Tibial artery (tissue), 4 donors: ENCODE measurements around the gene SRRM5.

Experiments used
- DNase-seq, 2 donors: peaks; one replicate each; pipeline ENCODE4 v3.0.0-alpha.2; 2019
- H3K27ac ChIP-seq, 2 donors: fragments of 200-600 bp; sonication (generic) in 1 of 2; 1 replicate in 1 of 2; 2 replicates in 1 of 2; pipeline ENCODE4 v1.5.1; 2018 to 2019; ENCODE audit warnings: mild to moderate bottlenecking in 1 of 2
- H3K27me3 ChIP-seq, 2 donors: fragments of 200-600 bp; sonication (generic) in 1 of 2; one replicate each; pipeline versions ENCODE4 v1.5.1 to v1.6.0; 2016 to 2019
- H3K36me3 ChIP-seq, 3 donors: fragments of 200-600 bp; sonication (generic) in 2 of 3; one replicate each; pipeline ENCODE4 v1.5.1; 2016 to 2019; ENCODE audit warnings: mild to moderate bottlenecking in 2 of 3
- H3K4me1 ChIP-seq, 4 donors: fragments of 200-600 bp; sonication (generic) in 2 of 4; 1 replicate in 3 of 4; 2 replicates in 1 of 4; pipeline ENCODE4 v1.5.1; 2016 to 2019
- H3K4me3 ChIP-seq, 2 donors: fragments of 200-600 bp; sonication (generic) in 1 of 2; 1 replicate in 1 of 2; 2 replicates in 1 of 2; pipeline ENCODE4 v1.5.1; 2018 to 2019; ENCODE audit warnings: mild to moderate bottlenecking in 2 of 2
- H3K9me3 ChIP-seq, 3 donors: fragments of 200-600 bp; sonication (generic) in 1 of 3; one replicate each; pipeline ENCODE4 v1.5.1; 2016 to 2019
- intact Hi-C: fragments of 100-400 bp; cut with DNase I; formaldehyde crosslinking; loops from one replicate; pipeline ENCODE4 v1.15.0; 2023; ENCODE audit warnings: low total_unique reads
- TF ChIP-seq, protein P1 (sequence below), 2 experiments: fragments of 200-600 bp in 1 of 2; fragments of 450-650 bp in 1 of 2; IDR thresholded peaks; one replicate each; pipeline ENCODE4 v1.5.1; 2017 to 2019; ENCODE audit warnings: antibody characterized with exemption in 2 of 2, mild to moderate bottlenecking in 1 of 2, moderate library complexity in 1 of 2

The SRRM5 gene

GRCh38 chr19:43619262-43620060 lies 7.6 kb downstream of the SRRM5 start, which contains the start of gene ZNF428:
ZNF428 (minus strand) TSS chr19:43619629; CDS start chr19:43614304, 5,325 bp downstream.
- TF ChIP-seq, protein P1, sequence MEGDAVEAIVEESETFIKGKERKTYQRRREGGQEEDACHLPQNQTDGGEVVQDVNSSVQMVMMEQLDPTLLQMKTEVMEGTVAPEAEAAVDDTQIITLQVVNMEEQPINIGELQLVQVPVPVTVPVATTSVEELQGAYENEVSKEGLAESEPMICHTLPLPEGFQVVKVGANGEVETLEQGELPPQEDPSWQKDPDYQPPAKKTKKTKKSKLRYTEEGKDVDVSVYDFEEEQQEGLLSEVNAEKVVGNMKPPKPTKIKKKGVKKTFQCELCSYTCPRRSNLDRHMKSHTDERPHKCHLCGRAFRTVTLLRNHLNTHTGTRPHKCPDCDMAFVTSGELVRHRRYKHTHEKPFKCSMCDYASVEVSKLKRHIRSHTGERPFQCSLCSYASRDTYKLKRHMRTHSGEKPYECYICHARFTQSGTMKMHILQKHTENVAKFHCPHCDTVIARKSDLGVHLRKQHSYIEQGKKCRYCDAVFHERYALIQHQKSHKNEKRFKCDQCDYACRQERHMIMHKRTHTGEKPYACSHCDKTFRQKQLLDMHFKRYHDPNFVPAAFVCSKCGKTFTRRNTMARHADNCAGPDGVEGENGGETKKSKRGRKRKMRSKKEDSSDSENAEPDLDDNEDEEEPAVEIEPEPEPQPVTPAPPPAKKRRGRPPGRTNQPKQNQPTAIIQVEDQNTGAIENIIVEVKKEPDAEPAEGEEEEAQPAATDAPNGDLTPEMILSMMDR (IDR thresholded peaks at IDR 0.05) = no peak
- intact Hi-C loops = no loop called here
- H3K9me3 ChIP-seq = no peaks in the 10 kb centered on the region
- peaks cover 0 to 16% (median 5%) of the 10 kb centered on the region in 4 donors for H3K4me1 ChIP-seq
- peak; percentile 86 to 90 for DNase-seq
- H3K4me3 ChIP-seq = peak within 1 kb of the TSS; percentile 70 to 75
- H3K27me3 ChIP-seq = no peaks in the 10 kb centered on the region
- H3K36me3 ChIP-seq = peaks cover 0 to under 1% (median under 1%) of the 10 kb centered on the region in 3 donors
- H3K27ac ChIP-seq = peak within 1 kb of the TSS; percentile 90

DNA sequence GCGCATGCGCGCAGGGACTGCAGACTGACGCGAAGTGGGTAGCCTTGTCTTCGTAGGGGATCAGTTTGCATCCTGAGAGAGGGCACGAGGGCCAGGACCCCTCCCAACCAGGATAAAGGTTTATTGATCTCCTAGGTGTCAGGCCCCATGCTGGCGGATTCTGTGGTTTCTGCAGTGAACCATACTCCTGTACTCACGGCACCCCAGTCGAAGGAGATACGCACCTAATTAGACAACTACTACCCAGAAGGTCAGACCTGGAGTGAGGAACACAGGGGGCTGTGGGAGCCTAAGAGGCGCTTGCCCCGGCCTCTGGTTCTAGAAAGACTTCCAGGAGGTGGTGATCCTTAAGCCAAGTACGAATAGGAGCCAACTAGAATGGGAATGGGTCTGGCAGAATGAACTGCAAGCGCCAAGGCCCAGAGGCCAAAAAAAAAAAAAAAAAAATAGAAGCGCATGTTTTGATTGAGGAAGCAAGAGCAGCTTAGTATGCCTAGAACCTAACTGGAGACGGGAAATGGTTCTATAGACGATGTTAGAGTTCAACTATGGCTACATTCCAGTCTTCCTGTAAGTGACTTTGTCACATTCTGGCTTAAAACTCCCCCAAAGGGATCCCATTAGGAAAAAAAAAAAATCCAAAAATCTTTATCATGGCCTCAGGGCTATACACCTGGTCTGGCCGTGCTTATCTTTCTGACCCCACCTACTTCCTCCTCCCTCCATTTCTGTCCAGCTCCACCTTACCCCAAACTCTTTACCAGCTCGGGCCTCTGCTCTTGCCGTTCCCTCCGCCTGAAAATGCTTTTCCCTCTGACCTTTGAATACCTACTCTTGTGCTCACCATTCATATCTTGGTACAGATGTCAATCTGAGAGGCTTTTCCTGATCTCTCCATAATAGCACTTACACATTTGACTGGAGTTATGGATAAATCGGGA lies 8.4 kb downstream of the SRRM5 start:
- intact Hi-C loops = no loop called here
- H3K4me3 ChIP-seq = peak overlapping the region; percentile 70 to 75
- no peak for DNase-seq
- TF ChIP-seq, protein P1 (IDR thresholded peaks at IDR 0.05) = no peak
- H3K27ac ChIP-seq = peak overlapping the region; percentile 90
- no peaks in the 10 kb centered on the region for H3K36me3 ChIP-seq
- H3K27me3 ChIP-seq = peaks cover 0 to 3% of the 10 kb centered on the region in 2 donors
- H3K4me1 ChIP-seq = peaks cover 0 to 16% (median 5%) of the 10 kb centered on the region in 4 donors
- H3K9me3 ChIP-seq = no peaks in the 10 kb centered on the region

DNA sequence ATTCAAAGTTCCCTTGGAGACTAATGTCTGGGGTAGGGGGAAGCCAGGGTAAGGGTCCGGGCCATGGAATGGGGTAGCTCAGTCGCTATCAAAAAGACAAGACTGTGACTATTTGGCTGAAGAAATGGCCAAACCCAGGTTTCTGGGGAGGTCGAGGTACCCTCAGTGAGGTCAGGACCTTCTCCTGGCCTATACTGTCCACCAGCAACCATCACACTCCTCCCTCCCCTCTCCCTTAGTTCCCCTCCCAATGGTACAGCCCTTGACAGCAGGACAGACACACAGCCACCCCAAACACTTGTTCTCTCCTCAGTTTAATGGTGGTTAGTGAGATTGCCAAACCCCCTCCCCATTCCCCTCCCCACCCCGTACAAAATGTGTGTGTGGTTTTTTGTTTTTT lies 10.2 kb downstream of the SRRM5 start:
- H3K9me3 ChIP-seq = no peaks in the 10 kb centered on the region
- no peaks in the 10 kb centered on the region for H3K36me3 ChIP-seq
- intact Hi-C loops = no loop called here
- no peak for DNase-seq
- no peak overlapping the region for H3K4me3 ChIP-seq
- peaks cover 0 to 16% (median 5%) of the 10 kb centered on the region in 4 donors for H3K4me1 ChIP-seq
- TF ChIP-seq, protein P1 (IDR thresholded peaks at IDR 0.05) = no peak
- no peak overlapping the region for H3K27ac ChIP-seq
- peaks cover 0 to 10% of the 10 kb centered on the region in 2 donors for H3K27me3 ChIP-seq

DNA sequence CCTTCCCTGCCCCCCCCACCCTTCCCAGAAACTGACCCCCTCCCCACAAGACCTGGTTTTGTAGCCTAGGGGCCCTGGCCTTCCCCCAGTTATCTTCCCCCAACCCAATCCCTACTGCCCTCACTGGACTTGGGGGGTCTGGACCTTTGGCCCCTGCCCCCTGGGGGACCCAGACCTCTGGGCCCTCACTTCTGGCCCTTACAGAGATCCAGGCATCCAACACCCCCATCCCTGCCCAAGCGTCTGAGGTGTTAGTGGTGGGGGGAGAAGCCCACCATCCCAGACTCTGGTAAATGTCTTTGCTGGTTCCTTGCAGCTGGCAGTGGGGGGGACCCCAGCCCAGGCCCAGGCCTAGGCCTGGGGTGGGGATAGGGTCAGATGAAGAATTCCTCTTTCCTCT lies 11.1 kb downstream of the SRRM5 start:
- Histone ChIP-seq H3K9me3 (no peaks in the 10 kb centered on the region), H3K4me3 (no peak overlapping the region), H3K27me3 (peaks cover 0 to 10% of the 10 kb centered on the region in 2 donors), H3K36me3 (no peaks in the 10 kb centered on the region), H3K4me1 (peaks cover 0 to 16% (median 5%) of the 10 kb centered on the region in 4 donors), H3K27ac (no peak overlapping the region)
- DNase-seq = no peak
- intact Hi-C loops = no loop called here
- TF ChIP-seq, protein P1 (IDR thresholded peaks at IDR 0.05) = no peak

DNA sequence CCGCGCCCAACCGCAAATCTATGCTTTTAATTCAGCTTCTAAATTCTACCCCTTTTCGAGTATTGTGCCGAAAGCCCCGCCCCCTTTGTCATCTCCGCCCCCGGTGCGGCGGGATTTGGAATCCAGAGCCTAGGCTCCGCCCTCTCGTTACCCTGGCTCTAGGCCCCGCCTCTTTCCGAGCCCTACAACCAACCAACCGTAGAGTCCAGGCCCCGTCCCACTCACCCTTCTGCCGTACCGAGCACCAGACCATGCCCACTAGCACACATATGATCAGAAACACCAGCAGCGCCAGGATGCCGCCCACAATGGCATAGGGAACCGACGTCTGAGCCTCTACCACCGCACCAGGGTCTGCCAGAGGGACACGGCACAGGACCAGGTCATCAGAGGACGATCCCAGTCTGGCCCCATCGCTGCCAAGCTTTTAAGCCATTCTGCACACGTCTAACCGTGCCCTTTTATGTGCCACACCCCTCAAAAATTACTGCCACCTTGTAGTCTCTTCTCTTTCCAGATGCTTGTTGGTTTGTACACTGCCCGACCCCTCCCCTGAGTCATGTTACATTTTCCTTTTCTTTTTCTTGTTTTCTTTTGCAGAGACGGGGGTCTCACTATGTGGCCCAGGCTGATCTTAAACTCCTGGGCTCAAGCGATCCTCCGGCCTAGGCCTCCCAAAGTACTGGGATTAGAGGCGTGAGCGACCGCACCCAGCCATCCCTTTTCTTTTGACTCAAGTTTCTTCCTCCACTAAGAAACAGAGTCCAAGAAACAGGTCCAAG lies 12.2 kb downstream of the SRRM5 start:
- no peaks in the 10 kb centered on the region for H3K9me3 ChIP-seq
- TF ChIP-seq, protein P1 (IDR thresholded peaks at IDR 0.05) = no peak
- no peak overlapping the region for H3K4me3 ChIP-seq
- no peak overlapping the region for H3K27ac ChIP-seq
- peaks cover 0 to 10% of the 10 kb centered on the region in 2 donors for H3K27me3 ChIP-seq
- DNase-seq = no peak
- no peaks in the 10 kb centered on the region for H3K36me3 ChIP-seq
- intact Hi-C loops = no loop called here
- H3K4me1 ChIP-seq = peaks cover 0 to 11% (median 3%) of the 10 kb centered on the region in 4 donors
